ENCODE results near the gene XPNPEP1.

GRCh38 chr10:109845308-109845707, 78.0 kb downstream of the XPNPEP1 start:
- TF ChIP-seq POLR2A (IDR thresholded peaks at IDR 0.05; ENCODE audit: low read length) (no peak), GATA1 (IDR thresholded peaks at IDR 0.05; ENCODE audit: low read depth, low read length) (no peak)

All from erythroblast (primary cell).